Measurements from ENCODE around the gene GGACT.

GGACT gene

DNA sequence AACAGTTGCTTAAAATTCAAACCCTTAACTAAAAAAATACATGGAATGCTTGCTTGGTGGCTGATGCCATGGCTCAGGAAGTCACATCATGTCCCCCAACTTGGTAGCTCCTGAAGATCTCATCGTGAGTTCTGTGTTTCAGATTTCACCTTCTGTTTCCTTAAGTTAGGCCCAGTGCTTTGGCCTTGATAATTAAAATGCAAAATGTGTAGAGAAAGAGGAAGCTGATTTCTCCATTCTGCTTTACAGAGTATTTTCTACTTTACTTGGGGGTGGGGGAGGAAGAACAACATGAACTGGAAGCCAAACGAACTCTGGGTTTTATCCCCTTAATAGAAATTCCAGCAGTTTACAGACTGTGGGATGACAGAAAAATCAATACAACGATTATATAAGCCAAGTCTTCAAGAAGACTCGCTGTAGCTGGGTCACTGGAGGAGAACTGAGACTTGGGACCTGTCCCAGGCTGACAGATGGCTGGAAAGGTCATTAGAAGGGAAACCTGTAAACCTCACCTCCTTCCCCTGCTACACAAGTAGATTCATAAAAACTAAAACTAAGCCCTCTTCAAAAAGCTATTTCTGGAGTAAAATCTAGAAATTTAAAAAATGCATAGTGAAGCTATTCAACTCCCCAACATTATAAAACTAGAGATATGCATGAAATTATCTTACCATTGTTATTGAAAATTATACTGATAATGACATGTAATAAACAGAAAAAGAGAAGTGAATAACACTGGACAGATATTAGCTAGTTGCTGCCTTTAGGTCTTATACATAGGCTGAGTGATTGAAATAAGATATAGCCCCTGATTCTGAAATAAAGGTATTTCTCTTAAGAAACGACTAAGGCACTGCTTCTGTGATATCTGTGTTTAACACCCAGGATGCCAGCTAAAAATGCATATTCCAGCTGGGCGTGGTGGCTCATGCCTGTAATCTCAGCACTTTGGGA, 22.1 kb upstream of the GGACT start:
- TF ChIP-seq, protein P1, sequence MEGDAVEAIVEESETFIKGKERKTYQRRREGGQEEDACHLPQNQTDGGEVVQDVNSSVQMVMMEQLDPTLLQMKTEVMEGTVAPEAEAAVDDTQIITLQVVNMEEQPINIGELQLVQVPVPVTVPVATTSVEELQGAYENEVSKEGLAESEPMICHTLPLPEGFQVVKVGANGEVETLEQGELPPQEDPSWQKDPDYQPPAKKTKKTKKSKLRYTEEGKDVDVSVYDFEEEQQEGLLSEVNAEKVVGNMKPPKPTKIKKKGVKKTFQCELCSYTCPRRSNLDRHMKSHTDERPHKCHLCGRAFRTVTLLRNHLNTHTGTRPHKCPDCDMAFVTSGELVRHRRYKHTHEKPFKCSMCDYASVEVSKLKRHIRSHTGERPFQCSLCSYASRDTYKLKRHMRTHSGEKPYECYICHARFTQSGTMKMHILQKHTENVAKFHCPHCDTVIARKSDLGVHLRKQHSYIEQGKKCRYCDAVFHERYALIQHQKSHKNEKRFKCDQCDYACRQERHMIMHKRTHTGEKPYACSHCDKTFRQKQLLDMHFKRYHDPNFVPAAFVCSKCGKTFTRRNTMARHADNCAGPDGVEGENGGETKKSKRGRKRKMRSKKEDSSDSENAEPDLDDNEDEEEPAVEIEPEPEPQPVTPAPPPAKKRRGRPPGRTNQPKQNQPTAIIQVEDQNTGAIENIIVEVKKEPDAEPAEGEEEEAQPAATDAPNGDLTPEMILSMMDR (IDR thresholded peaks at IDR 0.05) = no peak

DNA sequence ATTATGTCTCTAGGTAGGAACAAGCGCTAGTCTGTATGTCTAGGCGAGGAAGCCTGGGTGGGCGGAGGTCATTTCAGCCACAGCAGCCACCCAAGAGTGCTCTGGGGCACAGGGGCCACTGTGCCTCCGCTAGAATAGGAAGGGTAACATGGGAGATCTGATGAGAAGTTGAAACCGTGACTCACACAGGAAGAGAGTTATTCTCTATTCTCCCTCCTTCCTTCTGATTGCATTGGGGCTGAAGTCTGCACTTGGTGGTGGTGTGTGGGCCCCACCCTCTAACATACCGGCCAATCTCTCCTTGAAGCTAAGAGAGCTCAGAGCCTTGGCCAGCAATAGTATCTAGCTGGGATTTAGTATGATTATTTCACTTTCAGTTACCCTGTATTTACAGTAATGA, 20.3 kb upstream of the GGACT start:
- TF ChIP-seq, protein P1 (IDR thresholded peaks at IDR 0.05) = no peak

DNA sequence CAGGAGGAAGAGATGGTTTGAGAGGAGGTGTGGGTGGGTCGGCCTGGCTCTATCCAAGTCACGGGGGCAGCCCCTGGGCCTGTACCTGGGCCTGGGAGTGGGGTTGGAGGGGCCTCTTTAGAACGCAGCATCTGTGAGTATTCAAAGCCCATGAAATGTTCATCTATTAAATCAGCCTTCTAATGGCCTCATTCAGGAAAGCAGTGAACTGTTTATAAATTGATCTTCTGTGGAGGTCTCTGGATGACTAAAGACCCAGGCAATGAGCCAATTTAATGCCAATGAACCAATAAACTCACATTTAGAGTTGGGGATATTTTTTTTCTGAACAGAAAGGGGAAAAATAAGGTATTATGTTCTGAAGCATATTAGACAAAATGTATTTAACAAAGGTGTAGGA, 19.9 kb upstream of the GGACT start:
- TF ChIP-seq, protein P1 (IDR thresholded peaks at IDR 0.05) = no peak

DNA sequence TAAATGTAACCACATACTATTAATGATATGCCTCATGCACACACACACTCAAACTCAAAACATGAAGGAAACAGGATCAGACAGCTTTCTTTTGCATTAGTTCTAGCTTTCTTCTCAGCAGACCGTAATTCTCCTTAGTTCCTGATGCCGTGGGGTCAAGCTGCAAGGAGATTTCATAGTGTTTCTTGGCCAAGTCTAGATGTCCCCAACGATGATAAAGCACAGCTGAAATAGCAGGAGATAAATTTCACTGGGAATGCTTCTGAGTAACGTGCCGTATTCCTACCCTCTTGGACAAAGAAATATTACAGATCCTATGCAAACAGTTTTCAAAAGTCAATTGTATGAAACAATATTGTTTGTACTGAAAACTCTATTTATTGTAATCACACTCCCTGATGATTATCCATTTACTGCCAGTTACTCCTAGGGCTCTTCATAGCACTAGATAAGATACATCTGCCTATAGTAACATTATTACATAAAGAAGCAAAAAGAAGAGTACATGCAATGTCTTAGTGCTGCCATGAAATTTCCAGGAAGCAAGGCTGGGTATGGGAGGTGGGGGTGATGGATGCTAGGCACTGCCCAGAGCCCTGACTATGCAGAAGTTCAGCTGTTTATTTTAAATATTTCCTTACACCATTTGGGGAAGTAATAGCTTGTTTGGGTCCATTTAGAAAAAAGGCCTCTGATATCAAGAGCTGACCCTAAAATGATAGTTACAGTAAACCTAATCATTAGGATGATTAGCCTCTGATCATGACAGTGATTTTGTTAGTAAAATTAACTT, 16.5 kb upstream of the GGACT start:
- TF ChIP-seq, protein P1 (IDR thresholded peaks at IDR 0.05) = no peak

DNA sequence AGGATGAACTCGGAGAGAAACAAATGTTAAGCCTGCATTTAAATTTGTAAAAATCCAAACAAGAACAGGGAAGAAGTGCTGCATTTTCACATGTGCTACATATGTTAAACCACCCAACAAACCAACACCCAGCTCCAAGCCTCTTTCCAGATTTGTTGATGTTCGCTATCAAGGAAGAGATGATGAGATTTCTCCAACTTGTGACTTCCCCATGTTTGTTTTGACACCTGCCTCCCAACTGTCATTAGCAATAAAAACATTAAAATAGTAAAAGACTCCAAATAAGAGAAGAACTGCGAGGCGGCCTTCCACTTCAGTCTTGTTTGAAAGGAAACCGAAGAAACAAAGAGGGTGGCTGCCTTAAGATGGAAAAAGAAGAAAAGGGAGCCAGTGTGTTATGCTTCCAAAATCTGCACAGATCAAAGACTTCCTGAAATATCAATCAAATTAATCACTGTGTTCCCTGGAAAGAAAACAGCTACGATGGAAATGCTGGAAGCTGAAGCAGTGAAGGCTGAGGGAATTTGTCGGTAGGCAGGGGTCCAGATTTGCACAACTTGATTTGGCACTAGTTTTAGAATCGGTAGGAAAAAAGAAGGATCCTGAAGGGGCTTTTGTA, 14.0 kb upstream of the GGACT start:
- TF ChIP-seq, protein P1 (IDR thresholded peaks at IDR 0.05) = no peak

DNA sequence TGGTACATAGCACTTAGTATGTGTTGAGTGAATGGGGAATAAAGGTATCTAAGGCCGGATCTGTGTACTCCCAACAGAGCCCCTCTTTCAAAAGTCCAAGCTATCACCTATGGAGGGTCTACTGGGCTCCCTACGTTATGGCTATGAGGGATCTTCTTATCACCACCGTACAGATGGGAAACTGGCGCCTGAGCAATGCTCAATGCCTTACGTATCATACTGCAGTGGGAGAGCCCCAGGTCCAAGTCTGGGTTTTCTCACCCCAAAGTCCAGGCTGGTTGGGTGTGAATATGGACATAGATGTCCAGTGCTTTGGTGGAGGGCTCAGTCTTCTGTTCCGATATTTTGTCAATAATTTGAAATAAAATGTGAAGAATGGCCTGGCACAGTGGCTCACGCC, 13.1 kb upstream of the GGACT start:
- TF ChIP-seq, protein P1 (IDR thresholded peaks at IDR 0.05) = no peak

DNA sequence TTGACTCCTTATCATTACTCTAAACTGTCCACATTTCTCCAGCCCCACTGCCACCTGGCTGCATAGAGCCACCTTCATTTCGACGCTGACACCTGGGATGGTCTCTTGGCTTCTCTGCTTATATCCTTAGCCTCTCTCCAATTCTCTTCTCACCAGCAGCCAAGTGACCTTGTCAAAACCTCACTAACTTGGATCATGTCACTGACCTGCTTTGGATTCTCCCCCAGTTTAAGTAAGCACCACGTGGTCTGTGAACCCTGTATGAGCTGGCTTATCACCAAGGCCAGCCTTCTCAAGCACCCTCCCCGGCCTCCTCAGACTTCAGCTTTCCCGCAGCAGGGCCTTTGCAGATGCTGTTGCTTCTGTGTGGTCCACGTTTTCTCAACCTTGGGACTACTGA, 12.3 kb upstream of the GGACT start:
- TF ChIP-seq, protein P1 (IDR thresholded peaks at IDR 0.05) = no peak
